H1 (cell line): ENCODE results near the gene DHRS7B. TPM values are rescaled to one million over a fixed set of nuclear protein-coding genes. Genes with fewer than 3 reads are reported as not detected.

Experiments used
- CTCF ChIA-PET: fragments of 300-600 bp; sonication (Branson Sonifier 250); formaldehyde crosslinking; loops from one replicate; lab custom pipeline; 2021; ENCODE audit not compliant: partially characterized antibody; lab: Charles Lee
- POLR2A ChIA-PET: fragments of 300-600 bp; sonication (Branson Sonifier 250); formaldehyde crosslinking; loops from one replicate; lab custom pipeline; 2021; ENCODE audit warnings: inconsistent platforms; ENCODE audit not compliant: partially characterized antibody; lab: Charles Lee
- DNase-seq, 2 experiments: peaks; one replicate each; pipeline versions ENCODE4 v3.0.0 to v3.0.0-alpha.2; 2010 to 2022; ENCODE audit warnings: low spot score in 2 of 2, low read depth in 1 of 2, mixed read lengths in 1 of 2
- FAIRE-seq: peaks from 2 replicates; lab custom pipeline; 2011; peaks lifted over from hg19 to GRCh38; lab: Jason Lieb, UNC
- H2AFZ ChIP-seq: 2 replicates; pipeline ENCODE4 v1.8.1; 2012; ENCODE audit warnings: low read length, inconsistent platforms
- H2AK5ac ChIP-seq: 2 replicates; pipeline ENCODE4 v1.6.1; 2013; ENCODE audit warnings: low read depth, low read length
- H2BK120ac ChIP-seq: replicated peaks from 2 replicates; pipeline ENCODE3; 2013; ENCODE audit warnings: low read depth, low read length, inconsistent platforms
- H2BK12ac ChIP-seq: 2 replicates; pipeline ENCODE4 v1.6.1; 2013; ENCODE audit warnings: low read depth, low read length
- H2BK15ac ChIP-seq: 2 replicates; pipeline ENCODE4 v1.6.1; 2013; ENCODE audit warnings: low read length
- H2BK20ac ChIP-seq: 2 replicates; pipeline ENCODE4 v1.6.1; 2013; ENCODE audit warnings: low read length
- H2BK5ac ChIP-seq: 2 replicates; pipeline ENCODE4 v1.6.1; 2013; ENCODE audit warnings: low read depth, low read length
- H3K14ac ChIP-seq: 2 replicates; pipeline ENCODE4 v1.6.1; 2013; ENCODE audit warnings: inconsistent platforms; ENCODE audit not compliant: insufficient read length
- H3K18ac ChIP-seq: 2 replicates; pipeline ENCODE4 v1.6.1; 2013; ENCODE audit warnings: low read length; ENCODE audit errors: extremely low read depth
- H3K23ac ChIP-seq: 2 replicates; pipeline ENCODE4 v1.6.1; 2013; ENCODE audit warnings: inconsistent platforms; ENCODE audit not compliant: insufficient read length
- H3K23me2 ChIP-seq: 2 replicates; pipeline ENCODE4 v1.6.1; 2013; ENCODE audit warnings: low read depth, low read length
- H3K27ac ChIP-seq: 2 replicates; pipeline ENCODE4 v1.6.1; 2011; ENCODE audit warnings: low read depth, low read length, inconsistent platforms
- H3K27me3 ChIP-seq, 4 experiments: replicated peaks in 1 of 4; 1 replicate in 1 of 4; 2 replicates in 3 of 4; pipeline versions ENCODE4 v1.6.1 to v1.8.1; 2011 to 2013; ENCODE audit warnings: low read length in 3 of 4, mild to moderate bottlenecking in 3 of 4, inconsistent platforms in 2 of 4, mixed read lengths in 2 of 4, moderate library complexity in 1 of 4; ENCODE audit not compliant: control insufficient read depth in 3 of 4, insufficient read depth in 3 of 4; ENCODE audit errors: extremely low read depth in 1 of 4
- H3K36me3 ChIP-seq, 4 experiments: 2 replicates each; pipeline versions ENCODE4 v1.6.1 to v1.8.1; 2011 to 2013; ENCODE audit warnings: mild to moderate bottlenecking in 4 of 4, low read length in 3 of 4, moderate library complexity in 2 of 4, control low read depth in 1 of 4, inconsistent platforms in 1 of 4; ENCODE audit not compliant: insufficient read depth in 4 of 4, control insufficient read depth in 2 of 4
- H3K4ac ChIP-seq: replicated peaks from 2 replicates; pipeline ENCODE3; 2013; ENCODE audit warnings: low read length, low read depth, mixed read lengths, inconsistent platforms; ENCODE audit not compliant: insufficient read length
- H3K4me1 ChIP-seq, 4 experiments: replicated peaks in 1 of 4; 1 replicate in 1 of 4; 2 replicates in 3 of 4; pipeline versions ENCODE4 v1.6.1 to v1.8.1; 2011 to 2013; ENCODE audit warnings: low read length in 3 of 4, inconsistent platforms in 2 of 4, mixed read lengths in 1 of 4; ENCODE audit not compliant: insufficient read depth in 4 of 4, control insufficient read depth in 3 of 4
- H3K4me2 ChIP-seq, 2 experiments: 2 replicates each; pipeline versions ENCODE4 v1.6.1 to v1.8.1; 2011 to 2013; ENCODE audit warnings: low read depth in 2 of 2, low read length in 2 of 2, control low read depth in 1 of 2, inconsistent platforms in 1 of 2, mild to moderate bottlenecking in 1 of 2; ENCODE audit not compliant: insufficient read depth in 1 of 2
- H3K4me3 ChIP-seq, 4 experiments: fragments of 200-600, 300-600 bp in 1 of 4; sonication (generic), shearing (Covaris generic), sonication (Bioruptor Twin) in 1 of 4; 2 replicates each; pipeline versions ENCODE4 v1.5.1 to v1.8.1; 2011 to 2016; ENCODE audit warnings: low read length in 4 of 4, low read depth in 3 of 4, control low read depth in 2 of 4, inconsistent platforms in 2 of 4, mild to moderate bottlenecking in 2 of 4, mixed read lengths in 1 of 4, moderate library complexity in 1 of 4; ENCODE audit not compliant: insufficient read depth in 2 of 4; ENCODE audit errors: extremely low read depth in 1 of 4
- H3K56ac ChIP-seq: replicated peaks from 2 replicates; pipeline ENCODE3; 2013; ENCODE audit warnings: low read depth, mild to moderate bottlenecking, mixed read lengths, low read length, inconsistent platforms; ENCODE audit not compliant: insufficient read length
- H3K79me1 ChIP-seq: 2 replicates; pipeline ENCODE4 v1.6.1; 2013; ENCODE audit warnings: low read depth, low read length, control low read depth
- H3K79me2 ChIP-seq, 2 experiments: 2 replicates each; pipeline versions ENCODE4 v1.6.1 to v1.8.1; 2012 to 2013; ENCODE audit warnings: low read length in 2 of 2, mild to moderate bottlenecking in 2 of 2, inconsistent platforms in 1 of 2; ENCODE audit not compliant: insufficient read depth in 2 of 2, control insufficient read depth in 1 of 2
- H3K9ac ChIP-seq, 4 experiments: replicated peaks in 1 of 4; 1 replicate in 1 of 4; 2 replicates in 3 of 4; pipeline versions ENCODE4 v1.6.1 to v1.8.1; 2011 to 2013; ENCODE audit warnings: low read depth in 3 of 4, low read length in 3 of 4, control low read depth in 2 of 4, mild to moderate bottlenecking in 2 of 4, moderate library complexity in 2 of 4, inconsistent platforms in 1 of 4; ENCODE audit errors: extremely low read depth in 1 of 4
- H3K9me3 ChIP-seq, 2 experiments: 2 replicates each; pipeline versions ENCODE4 v1.6.1 to v1.8.1; 2012 to 2013; ENCODE audit warnings: mild to moderate bottlenecking in 2 of 2, moderate library complexity in 2 of 2, control low read depth in 1 of 2, inconsistent platforms in 1 of 2, low read depth in 1 of 2, low read length in 1 of 2, mixed read lengths in 1 of 2; ENCODE audit not compliant: insufficient read depth in 2 of 2
- H4K20me1 ChIP-seq, 2 experiments: replicated peaks in 1 of 2; 2 replicates each; pipeline versions ENCODE3 to v1.8.1; 2011 to 2013; ENCODE audit warnings: inconsistent platforms in 2 of 2, low read length in 2 of 2, mild to moderate bottlenecking in 1 of 2; ENCODE audit not compliant: insufficient read depth in 2 of 2, control insufficient read depth in 1 of 2
- H4K5ac ChIP-seq: 2 replicates; pipeline ENCODE4 v1.6.1; 2013; ENCODE audit warnings: low read length, low read depth, mixed read lengths, inconsistent platforms; ENCODE audit not compliant: insufficient read length
- H4K8ac ChIP-seq: 2 replicates; pipeline ENCODE4 v1.8.0; 2013; ENCODE audit warnings: mild to moderate bottlenecking, moderate library complexity, low read length, inconsistent platforms; ENCODE audit not compliant: insufficient read depth; ENCODE audit errors: extremely low read depth
- H4K91ac ChIP-seq: replicated peaks from 2 replicates; pipeline ENCODE3; 2013; ENCODE audit warnings: low read length, mixed read lengths, inconsistent platforms; ENCODE audit not compliant: insufficient read length
- ASH2L ChIP-seq: fragments of 200-600, 300-600 bp; sonication (generic); IDR thresholded peaks from one replicate; pipeline ENCODE4 v1.7.1; 2017; ENCODE audit warnings: low read length
- CTCF ChIP-seq, 3 experiments: IDR thresholded peaks; 1 replicate in 2 of 3; 2 replicates in 1 of 3; pipeline versions ENCODE4 v1.5.1 to v1.6.1; 2011; ENCODE audit warnings: low read length in 3 of 3, mild to moderate bottlenecking in 3 of 3, inconsistent platforms in 2 of 3, low read depth in 1 of 3, moderate library complexity in 1 of 3; ENCODE audit not compliant: insufficient read depth in 1 of 3; ENCODE audit errors: control extremely low read depth in 1 of 3
- JUN ChIP-seq: IDR thresholded peaks from 2 replicates; pipeline ENCODE4 v1.6.1; 2011; ENCODE audit warnings: low read depth, mild to moderate bottlenecking, improper control_type of control experiment, low read length
- MAFK ChIP-seq: IDR thresholded peaks from 2 replicates; pipeline ENCODE4 v1.6.1; 2012; ENCODE audit warnings: low read depth, mild to moderate bottlenecking, improper control_type of control experiment, low read length
- NRF1 ChIP-seq: IDR thresholded peaks from 2 replicates; pipeline ENCODE4 v1.6.1; 2011; ENCODE audit warnings: mild to moderate bottlenecking, low read depth, low read length, improper control_type of control experiment
- POLR2AphosphoS5 ChIP-seq: IDR thresholded peaks from 2 replicates; pipeline ENCODE4 v1.6.1; 2011; ENCODE audit warnings: low read depth, low read length
- RNF2 ChIP-seq: fragments of 200-900, 300-1000 bp; sonication (generic); IDR thresholded peaks from 2 replicates; pipeline ENCODE4 v1.7.1; 2016; ENCODE audit warnings: borderline replicate concordance, low read depth, mild to moderate bottlenecking, antibody characterized with exemption, low read length; ENCODE audit not compliant: poor library complexity, severe bottlenecking; ENCODE audit errors: missing control alignments
- SIRT6 ChIP-seq: IDR thresholded peaks from one replicate; pipeline ENCODE4 v1.7.1; 2012; ENCODE audit warnings: low read length, inconsistent platforms
- SP2 ChIP-seq: IDR thresholded peaks from 2 replicates; pipeline ENCODE4 v1.6.1; 2012; ENCODE audit warnings: mild to moderate bottlenecking, low read length, inconsistent platforms
- SP4 ChIP-seq: IDR thresholded peaks from 2 replicates; pipeline ENCODE4 v1.6.1; 2012; ENCODE audit warnings: low read length, inconsistent platforms
- SRF ChIP-seq: IDR thresholded peaks from 2 replicates; pipeline ENCODE4 v1.6.1; 2011; ENCODE audit warnings: mild to moderate bottlenecking, low read depth, low read length, moderate library complexity
- TAF7 ChIP-seq: optimal IDR thresholded peaks from 2 replicates; pipeline ENCODE3; 2011; ENCODE audit warnings: low read depth, mild to moderate bottlenecking, inconsistent platforms, low read length, moderate library complexity, borderline replicate concordance
- YY1 ChIP-seq: IDR thresholded peaks from 2 replicates; pipeline ENCODE4 v1.6.1; 2011; ENCODE audit warnings: low read depth, mild to moderate bottlenecking, low read length
- WGBS, 2 experiments: shearing (Covaris generic) in 1 of 2; methylation state at CpG; one replicate each; pipeline versions ENCODE4 v1.1.6 to v1.1.7; 2013 to 2015; ENCODE audit warnings: low lambda C conversion rate in 2 of 2, mixed read lengths in 2 of 2, inconsistent platforms in 1 of 2, low coverage in 1 of 2, missing lambda C conversion rate in 1 of 2; ENCODE audit not compliant: insufficient replicate concordance in 2 of 2, insufficient coverage in 1 of 2, insufficient read length in 1 of 2; ENCODE audit errors: extremely low coverage in 1 of 2, missing lambda C conversion rate in 1 of 2; 5-methylcytosine and 5-hydroxymethylcytosine counted together
- polyA plus RNA-seq, 7 experiments: library from polyadenylated mRNA; depleted of rRNA in 3 of 7; stranded (reverse) in 5 of 7; unstranded in 2 of 7; fragments of >200 nt in 5 of 7; fragments of 200-250 nt in 2 of 7; gene quantifications; 1 replicate in 5 of 7; 2 replicates in 1 of 7; 4 replicates in 1 of 7; pipeline versions ENCODE4 v1.2.1 to v1.2.3, GENCODE V29; 2011 to 2013; ENCODE audit warnings: missing spikeins in 2 of 7, mixed read lengths in 2 of 7
- total RNA-seq: library from RNA; stranded (reverse); fragmentation: NEBNext Ultra II Directional; extraction: Animal tissue kit (Norgen Biotek cat#: 25700); gene quantifications from 2 replicates; pipeline ENCODE4 v1.2.1, GENCODE V29; 2021

Gene DHRS7B
- total and polyA plus RNA-seq, 2 of the 8 experiments (the other 6 are each of a cell fraction or from before 2014, with no cell fraction given) = 11.0 to 27.9 TPM

- no peak overlapping the region for H3K18ac ChIP-seq
- no peak overlapping the region for H3K23ac ChIP-seq
- no peak overlapping the region for H3K9ac ChIP-seq
- H4K8ac ChIP-seq = no peak overlapping the region
- H3K27ac ChIP-seq = no peak overlapping the region
- H2BK5ac ChIP-seq = no peak overlapping the region
- POLR2A ChIA-PET = interaction anchor here (2.8 kb wide), 1 partner anchor 53 kb away, joined by 8 read pairs; the partner anchor contains the start of gene USP22
- FAIRE-seq = no peak
- no peak overlapping the region for H3K4ac ChIP-seq
- H3K9me3 ChIP-seq = no peaks in the 10 kb centered on the region
- DNase-seq = no peak
- no peak overlapping the region for H2AFZ ChIP-seq
- no peaks in the 10 kb centered on the region for H4K20me1 ChIP-seq
- WGBS, 2 experiments = 91% methylated on average over 2 of the region's 2 CpGs; no CpG with 5 or more reads in 1 of the 2 experiments
- H2BK20ac ChIP-seq = no peak overlapping the region
- H4K5ac ChIP-seq = no peak overlapping the region
- no peaks in the 10 kb centered on the region for H3K79me2 ChIP-seq
- no peak overlapping the region for H2BK12ac ChIP-seq
- no peak overlapping the region for H2BK120ac ChIP-seq
- no peak overlapping the region for H2AK5ac ChIP-seq
- H3K23me2 ChIP-seq = peaks cover 3% of the 10 kb centered on the region; the same call in 1 of the 2 replicates
- no peaks in the 10 kb centered on the region for H3K36me3 ChIP-seq
- H3K79me1 ChIP-seq = no peaks in the 10 kb centered on the region
- no peaks in the 10 kb centered on the region; a peak in 1 of 7 replicates for H3K4me1 ChIP-seq
- no peak overlapping the region for H3K56ac ChIP-seq
- no peak overlapping the region for H3K4me2 ChIP-seq
- no peak overlapping the region for H2BK15ac ChIP-seq
- no peaks in the 10 kb centered on the region for H3K27me3 ChIP-seq
- CTCF ChIA-PET = interaction anchor here (1.1 kb wide), 1 partner anchor 22 kb away, joined by 3 read pairs; no protein-coding TSS in a partner anchor
- no peak overlapping the region for H3K14ac ChIP-seq
- no peak overlapping the region for H3K4me3 ChIP-seq
- H4K91ac ChIP-seq = no peak overlapping the region
- TF ChIP-seq JUN (no peak), SP4 (no peak), SP2 (no peak), NRF1 (no peak), POLR2AphosphoS5 (no peak), TAF7 (no peak), SIRT6 (no peak), RNF2 (no peak), CTCF (IDR thresholded peaks at IDR 0.05; ENCODE audit: control extremely low read depth in 1 of 3, insufficient read depth in 1 of 3, low read depth in 1 of 3, low read length in 3 of 3) (no peak), YY1 (no peak), SRF (no peak), ASH2L (no peak), MAFK (no peak)
These were observed 29.9 kb upstream of the DHRS7B start for GRCh38 chr17:21096874-21097273.
